Measurements from ENCODE around the gene IGSF9. TPM values are rescaled to one million over a fixed set of nuclear protein-coding genes. Genes with fewer than 3 reads are reported as not detected.

Gene IGSF9
- total and polyA plus RNA-seq, 2 donors, result 1.7 to 4.1 TPM

- peaks cover 2 to 24% of the 10 kb centered on the region in 2 donors for H3K4me1 ChIP-seq (ENCODE audit: control insufficient read depth in 2 of 2, insufficient read depth in 2 of 2, low read length in 2 of 2)
- H3K27ac ChIP-seq (ENCODE audit: low read depth in 1 of 2, low read length in 1 of 2), result no peak overlapping the region
- H3K27me3 ChIP-seq (ENCODE audit: control insufficient read depth in 2 of 2, insufficient read depth in 1 of 2, low read length in 1 of 2), result peaks cover 0 to 23% of the 10 kb centered on the region in 2 donors
- H3K4me3 ChIP-seq (ENCODE audit: low read length in 2 of 2), result no peak overlapping the region
- DNase-seq (ENCODE audit: low read depth in 6 of 9, low spot score in 9 of 9), result no peak
- H3K9me3 ChIP-seq (ENCODE audit: control insufficient read depth in 2 of 2, insufficient read depth in 1 of 2, low read length in 1 of 2), result no peaks in the 10 kb centered on the region
- 93% methylated on average over 6 of the region's 6 CpGs for WGBS
- no peaks in the 10 kb centered on the region for H3K36me3 ChIP-seq (ENCODE audit: control insufficient read depth in 2 of 2, insufficient read depth in 2 of 2, low read length in 1 of 2)
These were observed 6.3 kb downstream of the IGSF9 start for GRCh38 chr1:159938905-159939677.

GRCh38 chr1:159938211-159938852 lies 7.1 kb downstream of the IGSF9 start:
- Histone ChIP-seq H3K4me3 (ENCODE audit: low read length in 2 of 2) (no peak overlapping the region), H3K4me1 (ENCODE audit: control insufficient read depth in 2 of 2, insufficient read depth in 2 of 2, low read length in 2 of 2) (peaks cover 2 to 27% of the 10 kb centered on the region in 2 donors), H3K36me3 (ENCODE audit: control insufficient read depth in 2 of 2, insufficient read depth in 2 of 2, low read length in 1 of 2) (no peaks in the 10 kb centered on the region), H3K27ac (ENCODE audit: low read depth in 1 of 2, low read length in 1 of 2) (no peak overlapping the region), H3K9me3 (ENCODE audit: control insufficient read depth in 2 of 2, insufficient read depth in 1 of 2, low read length in 1 of 2) (no peaks in the 10 kb centered on the region), H3K27me3 (ENCODE audit: control insufficient read depth in 2 of 2, insufficient read depth in 1 of 2, low read length in 1 of 2) (peaks cover 0 to 22% of the 10 kb centered on the region in 2 donors)
- 75% methylated on average over 7 of the region's 7 CpGs for WGBS
- no peak for DNase-seq (ENCODE audit: low read depth in 6 of 9, low spot score in 9 of 9)

GRCh38 chr1:159937054-159937750 lies 8.2 kb downstream of the IGSF9 start:
- Histone ChIP-seq H3K27ac (ENCODE audit: low read depth in 1 of 2, low read length in 1 of 2) (no peak overlapping the region), H3K36me3 (ENCODE audit: control insufficient read depth in 2 of 2, insufficient read depth in 2 of 2, low read length in 1 of 2) (no peaks in the 10 kb centered on the region), H3K27me3 (ENCODE audit: control insufficient read depth in 2 of 2, insufficient read depth in 1 of 2, low read length in 1 of 2) (peaks cover 0 to 16% of the 10 kb centered on the region in 2 donors), H3K4me1 (ENCODE audit: control insufficient read depth in 2 of 2, insufficient read depth in 2 of 2, low read length in 2 of 2) (peaks cover 2 to 27% of the 10 kb centered on the region in 2 donors), H3K9me3 (ENCODE audit: control insufficient read depth in 2 of 2, insufficient read depth in 1 of 2, low read length in 1 of 2) (no peaks in the 10 kb centered on the region), H3K4me3 (ENCODE audit: low read length in 2 of 2) (no peak overlapping the region)
- DNase-seq (ENCODE audit: low read depth in 6 of 9, low spot score in 9 of 9), result no peak
- WGBS, result 31% methylated on average over 4 of the region's 4 CpGs

- Histone ChIP-seq H3K4me1 (ENCODE audit: control insufficient read depth in 2 of 2, insufficient read depth in 2 of 2, low read length in 2 of 2) (peaks cover 2 to 26% of the 10 kb centered on the region in 2 donors), H3K36me3 (ENCODE audit: control insufficient read depth in 2 of 2, insufficient read depth in 2 of 2, low read length in 1 of 2) (no peaks in the 10 kb centered on the region), H3K4me3 (ENCODE audit: low read length in 2 of 2) (no peak overlapping the region), H3K27ac (ENCODE audit: low read depth in 1 of 2, low read length in 1 of 2) (no peak overlapping the region), H3K9me3 (ENCODE audit: control insufficient read depth in 2 of 2, insufficient read depth in 1 of 2, low read length in 1 of 2) (no peaks in the 10 kb centered on the region), H3K27me3 (ENCODE audit: control insufficient read depth in 2 of 2, insufficient read depth in 1 of 2, low read length in 1 of 2) (peaks cover 0 to 15% of the 10 kb centered on the region in 2 donors)
- DNase-seq (ENCODE audit: low read depth in 6 of 9, low spot score in 9 of 9), result peak in 4 of 9 donors; percentile 59 to 81 (median 69)
- 35% methylated on average over 16 of the region's 16 CpGs for WGBS
These were observed 9.0 kb downstream of the IGSF9 start for GRCh38 chr1:159936273-159936904.

- WGBS, result 68% methylated on average over 4 of the region's 4 CpGs
- peaks cover 2 to 27% of the 10 kb centered on the region in 2 donors for H3K4me1 ChIP-seq (ENCODE audit: control insufficient read depth in 2 of 2, insufficient read depth in 2 of 2, low read length in 2 of 2)
These were observed 9.6 kb downstream of the IGSF9 start for GRCh38 chr1:159935719-159936272.

GRCh38 chr1:159935305-159935704 lies 10.1 kb downstream of the IGSF9 start:
- Histone ChIP-seq H3K9me3 (ENCODE audit: control insufficient read depth in 2 of 2, insufficient read depth in 1 of 2, low read length in 1 of 2) (no peaks in the 10 kb centered on the region), H3K4me1 (ENCODE audit: control insufficient read depth in 2 of 2, insufficient read depth in 2 of 2, low read length in 2 of 2) (peaks cover 2 to 27% of the 10 kb centered on the region in 2 donors), H3K4me3 (ENCODE audit: low read length in 2 of 2) (no peak overlapping the region), H3K36me3 (ENCODE audit: control insufficient read depth in 2 of 2, insufficient read depth in 2 of 2, low read length in 1 of 2) (no peaks in the 10 kb centered on the region), H3K27me3 (ENCODE audit: control insufficient read depth in 2 of 2, insufficient read depth in 1 of 2, low read length in 1 of 2) (peaks cover 0 to 15% of the 10 kb centered on the region in 2 donors), H3K27ac (ENCODE audit: low read depth in 1 of 2, low read length in 1 of 2) (no peak overlapping the region)
- DNase-seq (ENCODE audit: low read depth in 6 of 9, low spot score in 9 of 9), result no peak
- WGBS, result 97% methylated on average over 11 of the region's 11 CpGs

More at GRCh38 chr1:159935719-159936272, 9.6 kb downstream of the IGSF9 start:
- H3K36me3 ChIP-seq (ENCODE audit: control insufficient read depth in 2 of 2, insufficient read depth in 2 of 2, low read length in 1 of 2), result no peaks in the 10 kb centered on the region
- no peaks in the 10 kb centered on the region for H3K9me3 ChIP-seq (ENCODE audit: control insufficient read depth in 2 of 2, insufficient read depth in 1 of 2, low read length in 1 of 2)
- peaks cover 0 to 15% of the 10 kb centered on the region in 2 donors for H3K27me3 ChIP-seq (ENCODE audit: control insufficient read depth in 2 of 2, insufficient read depth in 1 of 2, low read length in 1 of 2)
- H3K4me3 ChIP-seq (ENCODE audit: low read length in 2 of 2), result no peak overlapping the region
- no peak for DNase-seq (ENCODE audit: low read depth in 6 of 9, low spot score in 9 of 9)
- H3K27ac ChIP-seq (ENCODE audit: low read depth in 1 of 2, low read length in 1 of 2), result no peak overlapping the region

- no peak overlapping the region for H3K4me3 ChIP-seq (ENCODE audit: low read length in 2 of 2)
- peaks cover 2 to 27% of the 10 kb centered on the region in 2 donors for H3K4me1 ChIP-seq (ENCODE audit: control insufficient read depth in 2 of 2, insufficient read depth in 2 of 2, low read length in 2 of 2)
- WGBS, result 96% methylated on average over 14 of the region's 14 CpGs
- no peaks in the 10 kb centered on the region for H3K36me3 ChIP-seq (ENCODE audit: control insufficient read depth in 2 of 2, insufficient read depth in 2 of 2, low read length in 1 of 2)
- no peak for DNase-seq (ENCODE audit: low read depth in 6 of 9, low spot score in 9 of 9)
- peaks cover 0 to 15% of the 10 kb centered on the region in 2 donors for H3K27me3 ChIP-seq (ENCODE audit: control insufficient read depth in 2 of 2, insufficient read depth in 1 of 2, low read length in 1 of 2)
- no peaks in the 10 kb centered on the region for H3K9me3 ChIP-seq (ENCODE audit: control insufficient read depth in 2 of 2, insufficient read depth in 1 of 2, low read length in 1 of 2)
- H3K27ac ChIP-seq (ENCODE audit: low read depth in 1 of 2, low read length in 1 of 2), result no peak overlapping the region
These were observed 11.0 kb downstream of the IGSF9 start for GRCh38 chr1:159934136-159935039.

GRCh38 chr1:159933347-159933746 lies 12.1 kb downstream of the IGSF9 start:
- no peak for DNase-seq (ENCODE audit: low read depth in 6 of 9, low spot score in 9 of 9)
- Histone ChIP-seq H3K27ac (ENCODE audit: low read depth in 1 of 2, low read length in 1 of 2) (peak overlapping the region in 1 of 2 donors; percentile 37), H3K36me3 (ENCODE audit: control insufficient read depth in 2 of 2, insufficient read depth in 2 of 2, low read length in 1 of 2) (no peaks in the 10 kb centered on the region), H3K27me3 (ENCODE audit: control insufficient read depth in 2 of 2, insufficient read depth in 1 of 2, low read length in 1 of 2) (peaks cover 0 to 14% of the 10 kb centered on the region in 2 donors), H3K9me3 (ENCODE audit: control insufficient read depth in 2 of 2, insufficient read depth in 1 of 2, low read length in 1 of 2) (no peaks in the 10 kb centered on the region), H3K4me1 (ENCODE audit: control insufficient read depth in 2 of 2, insufficient read depth in 2 of 2, low read length in 2 of 2) (peaks cover 2 to 25% of the 10 kb centered on the region in 2 donors), H3K4me3 (ENCODE audit: low read length in 2 of 2) (no peak overlapping the region)
- WGBS, result 97% methylated on average over 4 of the region's 4 CpGs
